OCI-LY7 (cell line): ENCODE measurements around the gene CGB7. TPM values are rescaled to one million over a fixed set of nuclear protein-coding genes. Genes with fewer than 3 reads are reported as not detected.

Experiments
- Bru-seq: library from RNA; stranded (reverse); fragments of 400-500 nt; gene quantifications from one replicate; lab custom pipeline; 2021; lab: Mats Ljungman, UMichigan
- BruChase-seq, 2 experiments: library from RNA; stranded (reverse); fragments of 400-500 nt; gene quantifications; one replicate each; lab custom pipeline; 2021; lab: Mats Ljungman, UMichigan
- BruUV-seq: library from RNA; stranded (reverse); fragments of 400-500 nt; replicated peaks from 2 replicates; lab custom pipeline; 2021; lab: Mats Ljungman, UMichigan
- CTCF ChIA-PET: fragments of 300-600 bp; sonication (Branson Sonifier 250); formaldehyde crosslinking; loops from one replicate; lab custom pipeline; 2022; ENCODE audit warnings: antibody characterized with exemption; ENCODE audit not compliant: unreplicated experiment; lab: Charles Lee
- POLR2A ChIA-PET: fragments of 300-600 bp; sonication (Branson Sonifier 250); formaldehyde crosslinking; loops from one replicate; lab custom pipeline; 2022; ENCODE audit warnings: antibody characterized with exemption; lab: Charles Lee
- DNase-seq: peaks from one replicate; pipeline ENCODE4 v3.0.0-alpha.2; 2015; ENCODE audit warnings: low spot score
- H2AFZ ChIP-seq: fragments of 200-600 bp; sonication (generic), shearing (Covaris generic); 2 replicates; pipeline ENCODE4 v1.6.1; 2014; ENCODE audit warnings: mild to moderate bottlenecking, antibody characterized with exemption, low read length, moderate library complexity
- H3K27ac ChIP-seq: fragments of 200-600 bp; sonication (generic); 2 replicates; pipeline ENCODE4 v1.5.1; 2014; ENCODE audit warnings: mixed run types, low read depth, mild to moderate bottlenecking, moderate library complexity, low read length, inconsistent platforms; ENCODE audit not compliant: poor library complexity, severe bottlenecking
- H3K36me3 ChIP-seq: fragments of 200-600 bp; sonication (generic); 2 replicates; pipeline ENCODE4 v1.6.1; 2014; ENCODE audit warnings: mild to moderate bottlenecking, antibody characterized with exemption, low read length, moderate library complexity, mixed read lengths; ENCODE audit not compliant: insufficient read depth
- H3K4me1 ChIP-seq: fragments of 200-600 bp; sonication (generic); 2 replicates; pipeline ENCODE4 v1.5.1; 2014; ENCODE audit warnings: mild to moderate bottlenecking, low read length; ENCODE audit not compliant: insufficient read depth, poor library complexity, severe bottlenecking
- H3K4me2 ChIP-seq: fragments of 200-600 bp; sonication (generic); 2 replicates; pipeline ENCODE4 v1.6.1; 2014; ENCODE audit warnings: mild to moderate bottlenecking, low read length
- H3K4me3 ChIP-seq: fragments of 200-600 bp; sonication (generic); 2 replicates; pipeline ENCODE4 v1.5.1; 2014; ENCODE audit warnings: mild to moderate bottlenecking, low read depth, low read length; ENCODE audit not compliant: poor library complexity, severe bottlenecking
- H3K79me2 ChIP-seq: fragments of 200-600 bp; sonication (generic); 2 replicates; pipeline ENCODE4 v1.6.1; 2016; ENCODE audit warnings: low read depth, mild to moderate bottlenecking, low read length, moderate library complexity, mixed read lengths; ENCODE audit not compliant: insufficient read depth
- H3K9me2 ChIP-seq: fragments of 200-600 bp; sonication (generic); 2 replicates; pipeline ENCODE4 v1.6.1; 2016; ENCODE audit warnings: mild to moderate bottlenecking, low read length, mixed read lengths; ENCODE audit not compliant: insufficient read depth
- H3K9me3 ChIP-seq: fragments of 200-600 bp; sonication (generic); 2 replicates; pipeline ENCODE4 v1.6.1; 2014; ENCODE audit warnings: mild to moderate bottlenecking, mixed run types, low read length, mixed read lengths
- H4K20me1 ChIP-seq: fragments of 200-600 bp; sonication (generic); 2 replicates; pipeline ENCODE4 v1.6.1; 2014; ENCODE audit warnings: mild to moderate bottlenecking, antibody characterized with exemption, low read length, moderate library complexity, mixed read lengths; ENCODE audit not compliant: insufficient read depth
- CTCF ChIP-seq: fragments of 200-600 bp; sonication (generic); conservative IDR thresholded peaks from 2 replicates; pipeline ENCODE4 v1.5.1; 2014; ENCODE audit warnings: mild to moderate bottlenecking, antibody characterized with exemption, low read length, moderate library complexity, mixed read lengths
- EZH2phosphoT487 ChIP-seq: fragments of 200-600 bp; sonication (generic); IDR thresholded peaks from 2 replicates; pipeline ENCODE4 v1.6.1; 2018; ENCODE audit warnings: low read depth, borderline replicate concordance, mild to moderate bottlenecking, mixed run types, antibody characterized with exemption, low read length, moderate library complexity, mixed read lengths
- intact Hi-C: fragments of 100-400 bp; cut with micrococcal nuclease; formaldehyde crosslinking; loops from one replicate; pipeline ENCODE4 v1.10.0; 2022; ENCODE audit not compliant: unreplicated experiment
- long read RNA-seq: library from polyadenylated mRNA; stranded (forward); transcript quantifications from one replicate; pipeline ENCODE4 v2.0.0, GENCODE V29; 2022
- total RNA-seq, 2 experiments: library from RNA; depleted of rRNA in 1 of 2; stranded (reverse); fragments of >200 nt in 1 of 2; shearing (Covaris generic) in 1 of 2; gene quantifications; 2 replicates each; pipeline ENCODE4 v1.2.3, GENCODE V29; 2014 to 2022

The CGB7 gene
- not detected in 2 replicates for total RNA-seq (2014; rRNA removed; shearing (Covaris generic))
- not detected in 2 replicates for total RNA-seq (2022)
- not detected for Bru-seq, nascent RNA
- BruChase-seq, experiment 1, labeled RNA remaining after a 6-hour chase, result not detected
- percentile 18 among the genes with signal in this experiment for BruChase-seq, experiment 2, labeled RNA remaining after a 2-hour chase
- long read RNA-seq, result 0 reads

DNA sequence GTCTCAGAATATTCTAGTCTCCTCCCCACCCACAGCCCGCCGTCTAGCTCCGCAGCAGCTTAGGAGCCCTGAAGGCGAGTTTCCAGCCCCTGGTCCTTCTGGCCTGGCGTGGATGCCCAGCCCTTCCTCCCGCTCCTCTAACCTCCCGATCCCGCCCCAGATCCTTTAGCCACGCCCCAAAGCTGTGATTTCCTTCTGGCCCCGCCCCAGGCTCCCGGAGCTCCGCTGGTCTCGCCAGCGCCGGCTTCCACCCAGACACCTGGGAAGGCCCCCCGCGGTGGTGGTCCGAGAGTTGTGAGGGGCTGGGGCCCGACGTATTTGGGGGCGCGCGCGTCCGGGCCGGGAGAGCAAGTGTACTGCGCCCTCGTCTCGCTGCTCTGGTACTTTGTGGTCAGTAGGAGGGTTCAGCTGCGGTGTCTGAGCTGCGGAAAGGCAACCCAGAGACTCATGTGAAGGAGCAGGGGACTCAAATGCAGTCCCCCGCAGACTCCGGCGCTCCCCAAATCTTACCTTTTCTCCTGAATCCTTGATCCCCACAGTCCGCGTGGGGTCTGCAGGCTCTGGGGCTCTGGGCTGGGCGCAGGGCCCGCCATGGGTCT, at the start of gene CGB7:
Gene CGB7 (minus strand): TSS at position 114 of the 599 bp plus-strand sequence. CDS start 2,374 bp downstream, outside the sequence.
- CTCF ChIA-PET, result no interaction called here
- Histone ChIP-seq H2AFZ (no peak within 1 kb of the TSS), H4K20me1 (no peaks in the 10 kb centered on the region), H3K4me1 (no peaks in the 10 kb centered on the region), H3K27ac (no peak within 1 kb of the TSS), H3K9me2 (no peaks in the 10 kb centered on the region), H3K9me3 (no peaks in the 10 kb centered on the region), H3K4me2 (peak within 1 kb of the TSS; percentile 16; the same call in 1 of the 2 replicates), H3K4me3 (no peak within 1 kb of the TSS), H3K36me3 (no peaks in the 10 kb centered on the region), H3K79me2 (no peaks in the 10 kb centered on the region)
- no peak for TF ChIP-seq CTCF
- no peak for TF ChIP-seq EZH2phosphoT487
- intact Hi-C loops, result no loop called here
- DNase-seq, result no peak
- BruUV-seq, result no TSS peak
- POLR2A ChIA-PET, result interaction anchor here (0.5 kb wide), 1 partner anchor 553 kb away, joined by 3 read pairs; no protein-coding TSS in a partner anchor

DNA sequence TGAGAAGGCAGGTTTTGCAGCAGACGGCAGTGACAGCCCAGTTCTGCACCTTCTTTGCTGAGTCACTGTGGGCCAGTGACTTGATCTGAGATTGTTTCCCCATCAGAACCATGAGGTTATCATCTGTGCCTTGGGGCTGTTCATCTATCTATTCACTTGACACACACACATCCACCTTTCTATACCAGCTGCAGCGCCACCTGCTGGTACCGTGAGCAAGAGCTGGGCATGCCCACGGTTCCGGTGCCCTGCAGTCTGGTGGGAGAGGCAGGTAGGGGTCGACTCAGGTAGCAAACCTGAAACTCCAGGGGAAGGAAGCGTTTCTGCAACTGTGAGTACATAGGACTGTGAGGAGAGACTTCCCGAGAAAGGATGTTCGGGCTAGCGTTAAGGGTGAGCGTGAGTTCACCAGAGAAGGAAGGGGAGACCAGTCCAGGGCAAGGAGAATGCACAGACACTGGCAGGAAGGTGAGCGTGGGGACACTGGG, 49.1 kb upstream of the CGB7 start:
- H4K20me1 ChIP-seq, result no peaks in the 10 kb centered on the region
- peaks cover 81% of the 10 kb centered on the region for H3K36me3 ChIP-seq
- ChIA-PET CTCF (interaction anchor here (1.0 kb wide), 1 partner anchor 11 kb away, joined by 4 read pairs; no protein-coding TSS in a partner anchor), POLR2A (no interaction called here)
- no peaks in the 10 kb centered on the region for H3K4me1 ChIP-seq
- intact Hi-C loops, result no loop called here
- H3K9me3 ChIP-seq, result no peaks in the 10 kb centered on the region
- no peak overlapping the region for H3K27ac ChIP-seq
- H2AFZ ChIP-seq, result no peak overlapping the region
- no peaks in the 10 kb centered on the region for H3K79me2 ChIP-seq
- DNase-seq, result peak; percentile 73
- TF ChIP-seq CTCF, result peak; percentile 91
- TF ChIP-seq EZH2phosphoT487, result no peak
- no peaks in the 10 kb centered on the region for H3K9me2 ChIP-seq
- H3K4me3 ChIP-seq, result no peak overlapping the region
- no TSS peak for BruUV-seq
- no peak overlapping the region for H3K4me2 ChIP-seq
